ENCODE data around the gene STAG1.

STAG1 gene

DNA sequence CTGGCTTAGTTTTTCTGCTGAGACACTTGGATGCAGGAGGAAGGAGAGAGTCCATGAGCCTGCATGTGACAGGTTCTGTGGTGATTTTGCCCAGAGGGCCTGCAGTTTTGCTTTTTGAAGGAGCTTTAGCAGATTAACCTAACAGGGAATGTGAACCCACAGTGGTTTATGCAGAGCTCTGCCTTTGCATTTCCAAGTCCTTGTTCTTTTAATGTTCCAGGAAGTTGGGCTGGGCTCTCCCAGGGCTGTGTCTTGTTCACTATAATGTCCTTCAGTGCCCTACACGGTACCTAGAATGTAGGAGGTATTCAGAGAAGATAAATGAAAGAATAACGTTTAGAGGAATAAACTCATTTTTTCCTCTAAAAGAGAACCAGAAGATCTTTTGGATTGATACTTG, 451.7 kb downstream of the STAG1 start:
- no peak for DNase-seq

DNA sequence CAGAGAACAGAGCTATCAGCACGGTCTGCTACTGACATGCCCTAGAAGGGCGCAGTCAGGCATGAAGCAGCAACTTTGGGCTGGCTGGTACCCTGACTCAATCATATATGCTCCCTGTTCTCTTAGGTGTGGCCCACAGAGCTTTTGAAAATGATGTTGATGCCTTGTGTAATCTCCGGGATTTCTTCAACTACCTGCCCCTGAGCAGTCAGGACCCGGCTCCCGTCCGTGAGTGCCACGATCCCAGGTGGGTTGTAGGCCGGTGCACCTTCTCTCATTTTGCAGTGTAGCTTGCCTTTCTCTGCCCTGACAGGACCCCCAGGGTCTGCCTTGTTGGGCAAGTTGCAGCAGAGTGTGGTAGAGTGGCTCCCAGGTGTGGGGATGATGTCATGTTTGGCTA, 454.4 kb downstream of the STAG1 start:
- DNase-seq, result no peak

DNA sequence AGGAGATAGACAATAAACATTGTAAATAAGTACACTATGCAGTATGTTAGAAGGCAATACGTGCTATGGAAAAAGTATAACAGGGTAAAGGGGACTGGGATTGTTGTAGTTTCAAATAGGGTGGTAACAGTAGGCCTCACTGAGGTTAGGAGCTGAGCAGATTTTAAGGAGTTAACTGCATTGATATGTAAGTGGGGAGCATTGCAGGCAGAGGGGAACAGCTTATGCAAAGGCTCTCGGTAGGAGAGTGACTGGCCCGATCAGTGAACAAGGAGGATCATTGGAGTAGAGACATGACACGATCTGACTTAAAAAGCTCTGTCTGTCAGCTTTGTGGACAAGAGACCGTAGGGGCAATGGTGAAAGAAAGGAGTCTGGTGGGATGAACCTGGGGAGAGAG, 455.2 kb downstream of the STAG1 start:
- DNase-seq, result no peak

DNA sequence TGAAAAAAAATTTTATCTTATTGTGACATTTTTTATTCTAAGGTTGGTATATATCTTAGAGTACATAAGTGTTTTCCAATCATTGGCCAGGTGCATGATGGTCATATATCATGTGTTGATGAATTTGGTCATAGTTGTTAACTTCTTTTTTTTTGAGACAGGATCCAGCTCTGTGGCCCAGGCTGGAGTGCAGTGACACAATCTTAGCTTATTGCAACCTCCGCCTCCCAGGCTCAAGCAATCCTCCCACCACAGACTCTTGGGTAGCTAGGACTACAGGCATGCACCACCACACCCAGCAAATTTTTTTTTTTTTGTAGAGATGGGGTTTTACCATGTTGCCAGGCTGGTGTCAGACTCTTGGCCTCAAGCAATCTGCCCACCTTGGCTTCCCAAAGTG, 458.0 kb downstream of the STAG1 start:
- no peak for DNase-seq

DNA sequence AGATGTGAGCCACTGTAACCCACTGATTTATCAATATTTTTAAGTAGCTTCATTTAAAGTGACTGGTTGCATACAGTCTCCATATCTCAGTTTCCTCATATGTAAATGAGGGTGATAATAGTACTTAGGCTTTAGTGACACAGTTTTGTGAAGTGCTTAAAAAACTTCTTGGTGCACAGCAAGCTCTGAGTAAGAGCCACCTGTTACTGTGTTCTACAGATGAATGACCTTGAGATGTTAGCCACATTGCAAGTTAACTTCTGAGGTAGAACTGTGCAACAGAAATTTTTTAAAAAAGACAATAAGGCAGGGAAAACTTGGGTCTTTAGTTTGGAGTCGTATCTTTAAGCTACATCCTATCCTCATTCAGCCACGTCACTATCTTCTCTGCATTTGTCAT, 458.9 kb downstream of the STAG1 start:
- DNase-seq, result no peak

DNA sequence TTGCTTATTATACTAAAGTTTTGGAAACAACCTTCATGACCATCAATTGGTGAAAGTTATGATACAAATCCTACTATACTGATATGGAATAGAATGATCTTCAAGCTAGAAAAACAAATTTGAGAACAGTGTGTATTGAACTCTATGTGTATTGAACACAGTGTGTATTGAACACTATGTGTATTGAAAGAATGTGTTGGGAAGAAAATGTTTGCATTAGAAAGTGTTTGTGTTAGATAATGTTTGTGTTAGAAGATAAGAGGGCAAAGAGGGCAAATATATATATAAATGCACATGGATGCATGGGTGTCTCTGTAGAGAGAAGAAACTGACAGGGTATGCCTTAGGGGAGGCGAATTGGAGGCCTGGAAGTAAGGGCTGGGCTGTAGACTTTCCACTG, 459.7 kb downstream of the STAG1 start:
- no peak for DNase-seq

DNA sequence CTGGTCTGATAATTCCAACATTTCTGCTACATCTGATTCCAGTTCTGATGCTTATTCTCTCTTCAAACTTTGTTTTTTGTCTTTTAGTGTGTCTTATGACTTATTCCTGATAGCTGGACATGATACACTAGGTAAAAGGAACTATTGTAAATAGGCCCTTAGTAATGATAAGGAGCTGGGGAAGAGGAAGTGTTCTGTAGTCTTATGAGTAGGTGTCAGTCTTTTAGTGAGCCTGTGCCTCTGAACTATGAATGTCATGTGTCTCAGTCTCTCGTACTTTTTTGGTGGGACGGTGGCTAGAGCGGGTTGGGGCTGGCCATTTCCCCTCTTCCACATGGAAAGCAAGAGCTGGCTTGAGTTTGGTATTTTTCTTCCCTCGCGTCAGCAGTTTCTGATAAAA, 460.9 kb downstream of the STAG1 start:
- no peak for DNase-seq

Measured in NCI-H2107 (cell line).